Measurements from ENCODE around the gene ZNF862.
A peak's percentile ranks its signal among the peaks of the same experiment; 100 is the strongest.

ZNF862 gene

DNA sequence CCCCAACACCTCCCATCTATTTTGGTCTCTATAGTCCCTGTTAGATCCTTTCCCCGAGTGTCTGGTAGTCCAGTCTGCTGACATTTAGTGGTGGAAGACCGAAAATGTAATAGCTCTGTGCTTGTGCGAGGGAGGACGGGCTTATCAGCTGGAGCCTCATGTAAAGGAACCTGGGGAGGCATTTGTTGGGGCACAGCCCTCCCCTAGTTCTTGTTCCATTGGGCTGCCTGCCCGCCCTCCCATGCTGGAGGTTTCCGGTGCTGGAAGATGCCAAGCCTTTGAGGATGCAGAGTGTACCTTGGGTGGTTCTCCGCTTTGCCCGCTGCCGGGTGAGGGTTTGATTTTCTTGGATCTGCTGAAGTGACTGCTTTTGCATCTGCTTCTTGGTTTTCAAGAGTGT, 5.4 kb downstream of the ZNF862 start:
- H3K4me3 ChIP-seq (replicated peaks in 1 of 2; ENCODE audit: low read depth in 2 of 2, low read length in 2 of 2): no peak overlapping the region
- TF ChIP-seq, protein P1, sequence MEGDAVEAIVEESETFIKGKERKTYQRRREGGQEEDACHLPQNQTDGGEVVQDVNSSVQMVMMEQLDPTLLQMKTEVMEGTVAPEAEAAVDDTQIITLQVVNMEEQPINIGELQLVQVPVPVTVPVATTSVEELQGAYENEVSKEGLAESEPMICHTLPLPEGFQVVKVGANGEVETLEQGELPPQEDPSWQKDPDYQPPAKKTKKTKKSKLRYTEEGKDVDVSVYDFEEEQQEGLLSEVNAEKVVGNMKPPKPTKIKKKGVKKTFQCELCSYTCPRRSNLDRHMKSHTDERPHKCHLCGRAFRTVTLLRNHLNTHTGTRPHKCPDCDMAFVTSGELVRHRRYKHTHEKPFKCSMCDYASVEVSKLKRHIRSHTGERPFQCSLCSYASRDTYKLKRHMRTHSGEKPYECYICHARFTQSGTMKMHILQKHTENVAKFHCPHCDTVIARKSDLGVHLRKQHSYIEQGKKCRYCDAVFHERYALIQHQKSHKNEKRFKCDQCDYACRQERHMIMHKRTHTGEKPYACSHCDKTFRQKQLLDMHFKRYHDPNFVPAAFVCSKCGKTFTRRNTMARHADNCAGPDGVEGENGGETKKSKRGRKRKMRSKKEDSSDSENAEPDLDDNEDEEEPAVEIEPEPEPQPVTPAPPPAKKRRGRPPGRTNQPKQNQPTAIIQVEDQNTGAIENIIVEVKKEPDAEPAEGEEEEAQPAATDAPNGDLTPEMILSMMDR (IDR thresholded peaks at IDR 0.05; ENCODE audit: low read depth, low read length): no peak
- no peak for DNase-seq (ENCODE audit: low read depth in 2 of 2)

DNA sequence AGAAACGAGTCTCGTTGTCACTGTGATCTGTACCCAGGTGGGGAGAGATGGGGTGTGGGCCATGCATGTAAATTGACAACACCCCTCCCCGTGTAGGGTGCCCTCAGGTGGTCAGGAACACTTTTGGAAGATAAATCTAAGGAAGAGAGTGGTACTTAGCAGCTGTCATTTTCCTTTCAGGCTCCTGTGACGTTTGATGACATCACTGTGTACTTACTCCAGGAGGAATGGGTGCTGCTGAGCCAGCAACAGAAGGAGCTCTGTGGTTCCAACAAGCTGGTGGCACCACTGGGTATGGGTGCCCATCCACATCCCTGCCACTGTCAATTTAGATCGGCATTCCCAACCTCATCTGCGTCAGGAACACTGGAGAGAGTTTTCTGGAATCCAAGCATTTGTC, 6.3 kb downstream of the ZNF862 start:
- TF ChIP-seq, protein P1 (IDR thresholded peaks at IDR 0.05; ENCODE audit: low read depth, low read length): no peak
- H3K4me3 ChIP-seq (replicated peaks in 1 of 2; ENCODE audit: low read depth in 2 of 2, low read length in 2 of 2): no peak overlapping the region
- no peak for DNase-seq (ENCODE audit: low read depth in 2 of 2)

DNA sequence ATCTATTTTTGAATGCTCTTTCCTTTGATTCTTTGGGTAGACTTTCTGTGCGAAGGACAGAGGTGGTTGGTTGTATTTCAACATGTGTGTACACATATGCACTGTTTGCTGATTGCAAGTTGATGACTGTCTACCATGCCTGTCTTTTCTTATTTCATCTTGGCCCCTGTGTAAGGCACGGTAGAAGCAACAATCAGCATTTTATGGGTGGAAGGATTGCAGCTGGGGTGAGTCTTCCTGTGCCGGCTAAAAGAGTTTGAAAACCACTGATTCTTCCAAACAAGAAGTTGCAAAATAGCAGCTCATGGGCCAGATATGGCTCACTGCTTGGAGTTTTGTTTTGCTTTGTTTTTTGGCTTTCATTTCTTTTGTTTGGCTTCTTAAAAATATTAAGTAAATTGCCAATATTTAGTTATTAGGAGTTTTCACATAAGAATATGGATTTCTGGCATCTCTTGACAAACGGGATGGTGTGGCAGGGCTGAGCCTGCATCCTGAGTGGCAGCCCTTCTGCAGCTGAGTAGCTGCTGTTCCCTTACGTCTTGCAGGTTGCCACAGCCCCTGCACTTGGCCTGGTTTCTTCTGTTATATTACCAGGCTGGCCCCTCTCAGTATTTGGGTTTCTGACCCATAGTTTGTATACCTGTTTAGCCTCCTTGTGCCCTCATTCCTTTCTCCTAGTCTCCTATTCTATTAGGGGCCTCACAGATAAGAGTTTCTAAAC, 7.2 kb downstream of the ZNF862 start:
- no peak overlapping the region for H3K4me3 ChIP-seq (replicated peaks in 1 of 2; ENCODE audit: low read depth in 2 of 2, low read length in 2 of 2)
- DNase-seq (ENCODE audit: low read depth in 2 of 2): peak in 1 of 2 donors; percentile 26
- TF ChIP-seq, protein P1 (IDR thresholded peaks at IDR 0.05; ENCODE audit: low read depth, low read length): no peak

DNA sequence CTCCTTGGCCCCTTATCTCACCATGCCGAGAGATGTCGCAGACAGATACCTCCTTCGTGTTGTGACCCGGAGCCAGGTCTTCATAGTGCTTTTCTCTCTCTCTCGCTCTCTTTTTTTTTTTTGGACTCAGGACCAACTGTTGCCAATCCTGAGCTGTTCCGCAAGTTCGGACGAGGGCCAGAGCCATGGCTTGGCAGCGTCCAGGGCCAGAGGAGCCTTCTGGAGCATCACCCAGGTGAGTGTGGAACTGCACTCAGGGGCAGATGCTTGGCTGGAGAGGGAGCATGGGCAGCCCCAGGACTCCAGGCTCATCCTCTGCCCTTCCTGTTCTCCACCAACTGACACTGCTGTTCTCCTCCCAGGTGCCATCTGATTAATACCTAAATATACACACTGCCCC, 7.8 kb downstream of the ZNF862 start:
- no peak for DNase-seq (ENCODE audit: low read depth in 2 of 2)
- no peak overlapping the region for H3K4me3 ChIP-seq (replicated peaks in 1 of 2; ENCODE audit: low read depth in 2 of 2, low read length in 2 of 2)
- TF ChIP-seq, protein P1 (IDR thresholded peaks at IDR 0.05; ENCODE audit: low read depth, low read length): no peak

DNA sequence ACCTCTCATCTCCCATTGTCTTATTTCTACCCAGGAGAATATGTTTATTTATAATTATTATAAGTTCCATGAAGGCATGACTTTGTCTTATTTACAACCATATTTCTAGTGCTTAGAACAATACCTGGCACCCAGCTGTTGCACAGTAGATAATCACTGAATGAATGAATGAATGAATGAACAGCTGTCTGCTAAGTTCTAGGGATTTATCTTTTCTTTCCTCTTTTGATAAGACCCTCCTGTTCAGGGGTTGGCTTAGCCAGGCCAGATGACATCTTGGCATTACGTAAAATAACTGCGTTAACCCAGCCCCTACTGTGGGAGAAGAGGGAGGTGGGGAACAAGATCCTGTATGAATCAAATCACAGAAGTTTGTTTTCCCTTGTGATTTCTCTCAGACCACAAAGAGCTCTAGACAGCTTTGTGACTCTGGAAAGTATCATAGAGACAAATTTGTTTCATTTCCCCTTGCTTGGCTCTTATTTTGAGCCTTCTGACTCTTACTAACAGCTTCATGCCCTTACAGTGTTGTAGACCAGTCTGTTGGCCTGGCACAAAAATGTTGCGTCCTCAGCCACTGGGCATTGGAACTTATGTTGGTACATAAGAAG, 8.4 kb downstream of the ZNF862 start:
- H3K4me3 ChIP-seq (replicated peaks in 1 of 2; ENCODE audit: low read depth in 2 of 2, low read length in 2 of 2): no peak overlapping the region
- TF ChIP-seq, protein P1 (IDR thresholded peaks at IDR 0.05; ENCODE audit: low read depth, low read length): no peak
- no peak for DNase-seq (ENCODE audit: low read depth in 2 of 2)

DNA sequence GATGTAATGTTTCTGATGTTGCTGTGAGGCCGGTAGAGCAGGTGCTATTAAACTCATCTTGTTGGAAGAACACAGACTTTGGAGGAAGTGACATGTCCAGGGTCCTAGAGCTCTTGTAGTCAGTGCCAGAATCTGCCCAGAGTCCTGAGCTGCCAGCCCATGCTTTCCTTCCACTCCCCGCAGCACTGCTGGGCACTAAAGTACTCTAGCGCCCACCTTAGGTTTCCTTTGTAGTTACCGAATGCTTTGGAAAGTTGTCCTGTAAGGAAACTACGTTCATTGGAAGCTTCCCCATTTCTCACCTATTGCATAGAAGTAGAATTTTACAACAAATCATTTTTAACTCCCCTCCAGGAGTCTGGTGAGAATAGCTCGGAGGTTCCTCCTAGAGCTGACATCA, 11.0 kb downstream of the ZNF862 start:
- H3K4me3 ChIP-seq (replicated peaks in 1 of 2; ENCODE audit: low read depth in 2 of 2, low read length in 2 of 2): no peak overlapping the region
- TF ChIP-seq, protein P1 (IDR thresholded peaks at IDR 0.05; ENCODE audit: low read depth, low read length): no peak
- no peak for DNase-seq (ENCODE audit: low read depth in 2 of 2)
